Measurements from ENCODE around the gene MPRIP.
A peak's percentile ranks its signal among the peaks of the same experiment; 100 is the strongest.

MPRIP gene

GRCh38 chr17:17042851-17043460, 699 bp downstream of the MPRIP start:
- ChIA-PET POLR2A (ENCODE audit: low non-redundant PET) (no interaction called here), CTCF (interaction anchor here (1.2 kb wide), 1 partner anchor 65 kb away, joined by 3 read pairs; no protein-coding TSS in a partner anchor)
- no peak for TF ChIP-seq CTCF (conservative IDR thresholded peaks at IDR 0.05; ENCODE audit: low read depth)
- H3K27ac ChIP-seq: peak overlapping the region; percentile 90
- peak; percentile 44 for DNase-seq (ENCODE audit: low spot score)

GRCh38 chr17:17043461-17044271, 1.4 kb downstream of the MPRIP start:
- peak; percentile 32 for DNase-seq (ENCODE audit: low spot score)
- POLR2A ChIA-PET (ENCODE audit: low non-redundant PET): interaction anchor here (1.0 kb wide), 1 partner anchor 35 kb away, joined by 3 read pairs; no protein-coding TSS in a partner anchor
- H3K27ac ChIP-seq: peak overlapping the region; percentile 90
- no peak for TF ChIP-seq CTCF (conservative IDR thresholded peaks at IDR 0.05; ENCODE audit: low read depth)
- CTCF ChIA-PET: no interaction called here

DNA sequence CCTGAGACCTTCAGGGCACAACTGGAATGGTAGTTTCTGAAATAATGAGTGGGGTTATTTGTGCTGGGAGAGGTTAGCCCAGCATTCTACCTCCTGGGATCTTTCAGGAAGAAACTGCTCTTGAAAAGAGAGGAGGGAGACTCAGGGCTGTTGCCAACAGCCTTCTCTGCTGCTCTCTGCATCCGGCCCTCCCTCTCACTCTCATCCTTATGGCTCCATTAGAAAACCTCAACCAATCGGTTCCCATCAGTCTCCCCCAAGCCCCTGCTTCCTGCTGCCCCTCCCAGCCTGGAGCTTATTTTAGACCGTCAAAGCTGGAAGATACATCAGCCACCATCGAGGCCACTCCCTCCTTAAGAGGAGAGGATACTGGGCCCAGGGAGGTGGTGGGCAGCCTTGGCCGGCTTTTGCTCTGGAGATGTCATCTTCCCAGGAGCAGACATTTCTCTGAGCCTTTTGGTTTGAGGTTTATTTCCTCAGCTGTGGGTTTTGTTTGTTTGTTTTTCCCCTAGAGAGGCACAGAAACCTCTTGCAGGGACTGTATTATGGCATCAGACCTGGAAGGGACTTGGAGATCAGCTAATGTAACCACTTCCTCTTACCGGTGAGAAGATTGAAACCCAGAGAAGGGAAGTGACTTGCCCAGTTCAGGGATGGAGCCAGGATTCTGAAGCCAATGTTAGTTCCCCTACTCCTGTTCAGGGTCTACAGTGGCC, 2.7 kb downstream of the MPRIP start:
- ChIA-PET CTCF (interaction anchor here (0.6 to 1.2 kb wide), 2 partner anchors 39 to 40 kb away, joined by 3 to 4 read pairs; no protein-coding TSS in a partner anchor), POLR2A (ENCODE audit: low non-redundant PET) (interaction anchor here (1.0 kb wide), 1 partner anchor 34 kb away, joined by 3 read pairs; no protein-coding TSS in a partner anchor)
- H3K27ac ChIP-seq: peak overlapping the region; percentile 80
- TF ChIP-seq CTCF (conservative IDR thresholded peaks at IDR 0.05; ENCODE audit: low read depth): no peak
- no peak for DNase-seq (ENCODE audit: low spot score)

DNA sequence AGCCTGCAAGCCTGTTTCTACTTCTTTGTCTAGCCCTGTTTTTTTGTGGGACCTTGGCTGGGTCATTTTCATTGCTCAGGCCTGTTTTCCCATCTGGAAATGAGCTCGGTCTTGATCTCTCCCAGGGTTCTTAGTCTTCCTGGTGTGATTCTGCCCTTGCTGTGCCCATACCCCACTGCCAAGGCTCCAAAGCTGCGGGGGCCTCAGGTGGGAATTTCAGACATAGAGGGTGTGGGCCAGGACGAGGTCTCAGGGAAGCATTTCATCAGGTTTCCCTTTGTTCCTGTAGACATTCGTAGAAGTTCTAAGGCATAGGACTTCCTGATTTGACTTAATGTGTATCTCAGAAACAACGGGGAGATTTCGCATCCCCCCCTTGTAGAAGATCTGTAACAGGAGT, 5.8 kb downstream of the MPRIP start:
- DNase-seq (ENCODE audit: low spot score): no peak
- CTCF ChIA-PET: no interaction called here
- H3K27ac ChIP-seq: peak overlapping the region; percentile 46
- POLR2A ChIA-PET (ENCODE audit: low non-redundant PET): no interaction called here
- TF ChIP-seq CTCF (conservative IDR thresholded peaks at IDR 0.05; ENCODE audit: low read depth): no peak

- CTCF ChIA-PET: no interaction called here
- POLR2A ChIA-PET (ENCODE audit: low non-redundant PET): interaction anchor here (0.6 kb wide), 1 partner anchor 37 kb away, joined by 3 read pairs; no protein-coding TSS in a partner anchor
- TF ChIP-seq CTCF (conservative IDR thresholded peaks at IDR 0.05; ENCODE audit: low read depth): no peak
- no peak for DNase-seq (ENCODE audit: low spot score)
- peak overlapping the region; percentile 71 for H3K27ac ChIP-seq
Observed at GRCh38 chr17:17050346-17051345, 8.4 kb downstream of the MPRIP start.
